ENCODE results near the gene PDCD10.

The PDCD10 gene

GRCh38 chr3:167734498-167735232, at the start of gene PDCD10:
TSS of gene PDCD10 (minus strand) at chr3:167734892. CDS start at chr3:167720157, 14,735 bp downstream.
- no peak within 1 kb of the TSS for H3K27ac Mint-ChIP-seq
- H3K27me3 Mint-ChIP-seq, result no peaks in the 10 kb centered on the region
- peaks cover 17% of the 10 kb centered on the region for H3K4me1 Mint-ChIP-seq (ENCODE audit: low read depth)
- no peaks in the 10 kb centered on the region for H3K9me3 Mint-ChIP-seq (ENCODE audit: low read depth)
- H3K36me3 Mint-ChIP-seq, result no peaks in the 10 kb centered on the region
- H3K4me3 Mint-ChIP-seq, result no peak within 1 kb of the TSS

- Mint-ChIP-seq H3K27me3 (peaks cover 3% of the 10 kb centered on the region), H3K36me3 (peaks cover 2% of the 10 kb centered on the region), H3K9me3 (ENCODE audit: low read depth) (no peaks in the 10 kb centered on the region), H3K4me1 (ENCODE audit: low read depth) (no peaks in the 10 kb centered on the region), H3K4me3 (no peak overlapping the region), H3K27ac (no peak overlapping the region)
Measured at GRCh38 chr3:167783781-167784180, 49.1 kb upstream of the PDCD10 start.

GRCh38 chr3:167780214-167780883, 45.7 kb upstream of the PDCD10 start:
- no peak overlapping the region for H3K27ac Mint-ChIP-seq
- H3K36me3 Mint-ChIP-seq, result peaks cover 8% of the 10 kb centered on the region
- peaks cover 11% of the 10 kb centered on the region for H3K9me3 Mint-ChIP-seq (ENCODE audit: low read depth)
- H3K4me3 Mint-ChIP-seq, result no peak overlapping the region
- H3K4me1 Mint-ChIP-seq (ENCODE audit: low read depth), result no peaks in the 10 kb centered on the region
- H3K27me3 Mint-ChIP-seq, result peaks cover 3% of the 10 kb centered on the region

- peaks cover 11% of the 10 kb centered on the region for H3K9me3 Mint-ChIP-seq (ENCODE audit: low read depth)
- H3K36me3 Mint-ChIP-seq, result peaks cover 6% of the 10 kb centered on the region
- no peaks in the 10 kb centered on the region for H3K27me3 Mint-ChIP-seq
- no peak overlapping the region for H3K27ac Mint-ChIP-seq
- peaks cover 4% of the 10 kb centered on the region for H3K4me1 Mint-ChIP-seq (ENCODE audit: low read depth)
- H3K4me3 Mint-ChIP-seq, result no peak overlapping the region
Measured at GRCh38 chr3:167777356-167777755, 42.7 kb upstream of the PDCD10 start.

- H3K27me3 Mint-ChIP-seq, result no peaks in the 10 kb centered on the region
- H3K4me3 Mint-ChIP-seq, result no peak overlapping the region
- H3K27ac Mint-ChIP-seq, result no peak overlapping the region
- peaks cover 6% of the 10 kb centered on the region for H3K36me3 Mint-ChIP-seq
- peaks cover 11% of the 10 kb centered on the region for H3K9me3 Mint-ChIP-seq (ENCODE audit: low read depth)
- H3K4me1 Mint-ChIP-seq (ENCODE audit: low read depth), result peaks cover 4% of the 10 kb centered on the region
Measured at GRCh38 chr3:167776066-167776685, 41.5 kb upstream of the PDCD10 start.

- H3K9me3 Mint-ChIP-seq (ENCODE audit: low read depth), result peaks cover 11% of the 10 kb centered on the region
- H3K4me1 Mint-ChIP-seq (ENCODE audit: low read depth), result peaks cover 4% of the 10 kb centered on the region
- H3K4me3 Mint-ChIP-seq, result no peak overlapping the region
- peaks cover 5% of the 10 kb centered on the region for H3K36me3 Mint-ChIP-seq
- no peaks in the 10 kb centered on the region for H3K27me3 Mint-ChIP-seq
- no peak overlapping the region for H3K27ac Mint-ChIP-seq
Measured at GRCh38 chr3:167773584-167773983, 38.9 kb upstream of the PDCD10 start.

GRCh38 chr3:167772992-167773391, 38.3 kb upstream of the PDCD10 start:
- Mint-ChIP-seq H3K4me1 (ENCODE audit: low read depth) (peaks cover 4% of the 10 kb centered on the region), H3K27me3 (no peaks in the 10 kb centered on the region), H3K27ac (no peak overlapping the region), H3K4me3 (no peak overlapping the region), H3K36me3 (peaks cover 3% of the 10 kb centered on the region), H3K9me3 (ENCODE audit: low read depth) (peaks cover 5% of the 10 kb centered on the region)

- H3K4me1 Mint-ChIP-seq (ENCODE audit: low read depth), result no peaks in the 10 kb centered on the region
- H3K4me3 Mint-ChIP-seq, result no peak overlapping the region
- no peak overlapping the region for H3K27ac Mint-ChIP-seq
- peaks cover 5% of the 10 kb centered on the region for H3K36me3 Mint-ChIP-seq
- no peaks in the 10 kb centered on the region for H3K9me3 Mint-ChIP-seq (ENCODE audit: low read depth)
- H3K27me3 Mint-ChIP-seq, result peaks cover 3% of the 10 kb centered on the region
Measured at GRCh38 chr3:167762296-167762695, 27.6 kb upstream of the PDCD10 start.

GRCh38 chr3:167761302-167761701, 26.6 kb upstream of the PDCD10 start:
- Mint-ChIP-seq H3K4me1 (ENCODE audit: low read depth) (no peaks in the 10 kb centered on the region), H3K27ac (no peak overlapping the region)

GRCh38 chr3:167754049-167754448, 19.4 kb upstream of the PDCD10 start:
- no peaks in the 10 kb centered on the region for H3K27me3 Mint-ChIP-seq
- H3K36me3 Mint-ChIP-seq, result no peaks in the 10 kb centered on the region
- no peak overlapping the region for H3K4me3 Mint-ChIP-seq
- no peak overlapping the region for H3K27ac Mint-ChIP-seq
- peaks cover 16% of the 10 kb centered on the region for H3K4me1 Mint-ChIP-seq (ENCODE audit: low read depth)
- H3K9me3 Mint-ChIP-seq (ENCODE audit: low read depth), result no peaks in the 10 kb centered on the region

More at GRCh38 chr3:167761302-167761701, 26.6 kb upstream of the PDCD10 start:
- H3K9me3 Mint-ChIP-seq (ENCODE audit: low read depth), result no peaks in the 10 kb centered on the region
- peaks cover 3% of the 10 kb centered on the region for H3K27me3 Mint-ChIP-seq
- no peak overlapping the region for H3K4me3 Mint-ChIP-seq
- H3K36me3 Mint-ChIP-seq, result peaks cover 5% of the 10 kb centered on the region

- Mint-ChIP-seq H3K9me3 (ENCODE audit: low read depth) (no peaks in the 10 kb centered on the region), H3K4me3 (no peak overlapping the region), H3K4me1 (ENCODE audit: low read depth) (peaks cover 12% of the 10 kb centered on the region), H3K36me3 (no peaks in the 10 kb centered on the region), H3K27ac (peak overlapping the region; percentile 37), H3K27me3 (no peaks in the 10 kb centered on the region)
Measured at GRCh38 chr3:167750272-167750971, 15.7 kb upstream of the PDCD10 start.

- Mint-ChIP-seq H3K4me3 (no peak overlapping the region), H3K27ac (no peak overlapping the region), H3K36me3 (no peaks in the 10 kb centered on the region), H3K4me1 (ENCODE audit: low read depth) (peaks cover 7% of the 10 kb centered on the region), H3K9me3 (ENCODE audit: low read depth) (no peaks in the 10 kb centered on the region), H3K27me3 (no peaks in the 10 kb centered on the region)
Measured at GRCh38 chr3:167749728-167750127, 15.0 kb upstream of the PDCD10 start.

- peaks cover 7% of the 10 kb centered on the region for H3K4me1 Mint-ChIP-seq (ENCODE audit: low read depth)
- no peak overlapping the region for H3K4me3 Mint-ChIP-seq
- H3K27ac Mint-ChIP-seq, result no peak overlapping the region
- H3K9me3 Mint-ChIP-seq (ENCODE audit: low read depth), result no peaks in the 10 kb centered on the region
- H3K36me3 Mint-ChIP-seq, result no peaks in the 10 kb centered on the region
- no peaks in the 10 kb centered on the region for H3K27me3 Mint-ChIP-seq
Measured at GRCh38 chr3:167749209-167749608, 14.5 kb upstream of the PDCD10 start.

GRCh38 chr3:167743799-167744198, 9.1 kb upstream of the PDCD10 start:
- peaks cover 12% of the 10 kb centered on the region for H3K4me1 Mint-ChIP-seq (ENCODE audit: low read depth)
- no peak overlapping the region for H3K27ac Mint-ChIP-seq
- no peaks in the 10 kb centered on the region for H3K27me3 Mint-ChIP-seq

GRCh38 chr3:167742338-167742737, 7.6 kb upstream of the PDCD10 start:
- no peak overlapping the region for H3K4me3 Mint-ChIP-seq
- H3K36me3 Mint-ChIP-seq, result no peaks in the 10 kb centered on the region
- no peaks in the 10 kb centered on the region for H3K27me3 Mint-ChIP-seq
- no peaks in the 10 kb centered on the region for H3K9me3 Mint-ChIP-seq (ENCODE audit: low read depth)
- peaks cover 17% of the 10 kb centered on the region for H3K4me1 Mint-ChIP-seq (ENCODE audit: low read depth)
- H3K27ac Mint-ChIP-seq, result no peak overlapping the region

More at GRCh38 chr3:167743799-167744198, 9.1 kb upstream of the PDCD10 start:
- Mint-ChIP-seq H3K36me3 (no peaks in the 10 kb centered on the region), H3K9me3 (ENCODE audit: low read depth) (no peaks in the 10 kb centered on the region), H3K4me3 (no peak overlapping the region)

All from activated naive CD8-positive, alpha-beta T cell (primary cell).